GM12878 (cell line): ENCODE results near the gene DHCR7.

ENCODE experiments used
- EZH2 ChIP-seq: IDR thresholded peaks from 2 replicates; pipeline ENCODE4 v1.6.1; 2012; ENCODE audit warnings: low read depth, mild to moderate bottlenecking, control low read depth, inconsistent platforms, low read length, borderline replicate concordance; ENCODE audit not compliant: control insufficient read depth
- MEF2B ChIP-seq: fragments of 450-650 bp; IDR thresholded peaks from 2 replicates; pipeline ENCODE4 v1.6.1; 2018; ENCODE audit warnings: mild to moderate bottlenecking, moderate library complexity; ENCODE audit not compliant: partially characterized antibody, poor library complexity, severe bottlenecking
- ZBED1 ChIP-seq: IDR thresholded peaks from 2 replicates; pipeline ENCODE4 v1.6.1; 2016; ENCODE audit warnings: borderline replicate concordance

DNA sequence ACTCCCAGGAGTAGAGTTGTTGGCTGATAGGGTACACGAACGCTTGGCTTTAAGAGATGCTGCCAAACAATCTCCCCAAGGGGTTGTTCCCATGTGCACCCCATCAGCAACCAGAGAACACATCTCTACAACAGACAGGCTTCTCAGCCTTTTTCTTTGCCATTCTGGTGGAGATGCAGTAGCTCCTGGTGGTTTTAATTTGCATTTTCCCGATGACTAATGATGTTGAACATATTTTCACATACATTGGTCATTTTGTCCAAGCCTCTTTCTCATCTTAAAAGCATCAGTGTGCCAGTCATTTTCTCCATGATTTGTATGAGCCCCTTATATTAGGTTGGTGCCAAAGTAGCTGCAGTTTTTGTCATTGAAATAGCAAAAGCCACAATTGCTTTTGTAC lies 21.8 kb downstream of the DHCR7 start:
- TF ChIP-seq EZH2, result no peak
- TF ChIP-seq ZBED1, result no peak
- TF ChIP-seq MEF2B, result no peak
